ENCODE measurements around the gene ASIC3. TPM values are rescaled to one million over a fixed set of nuclear protein-coding genes. Genes with fewer than 3 reads are reported as not detected.
A peak's percentile ranks its signal among the peaks of the same experiment; 100 is the strongest.

ASIC3 gene
- polyA plus RNA-seq, 2 of the 4 experiments (the other 2 are of a cell fraction) = 4.1 to 9.8 TPM

DNA sequence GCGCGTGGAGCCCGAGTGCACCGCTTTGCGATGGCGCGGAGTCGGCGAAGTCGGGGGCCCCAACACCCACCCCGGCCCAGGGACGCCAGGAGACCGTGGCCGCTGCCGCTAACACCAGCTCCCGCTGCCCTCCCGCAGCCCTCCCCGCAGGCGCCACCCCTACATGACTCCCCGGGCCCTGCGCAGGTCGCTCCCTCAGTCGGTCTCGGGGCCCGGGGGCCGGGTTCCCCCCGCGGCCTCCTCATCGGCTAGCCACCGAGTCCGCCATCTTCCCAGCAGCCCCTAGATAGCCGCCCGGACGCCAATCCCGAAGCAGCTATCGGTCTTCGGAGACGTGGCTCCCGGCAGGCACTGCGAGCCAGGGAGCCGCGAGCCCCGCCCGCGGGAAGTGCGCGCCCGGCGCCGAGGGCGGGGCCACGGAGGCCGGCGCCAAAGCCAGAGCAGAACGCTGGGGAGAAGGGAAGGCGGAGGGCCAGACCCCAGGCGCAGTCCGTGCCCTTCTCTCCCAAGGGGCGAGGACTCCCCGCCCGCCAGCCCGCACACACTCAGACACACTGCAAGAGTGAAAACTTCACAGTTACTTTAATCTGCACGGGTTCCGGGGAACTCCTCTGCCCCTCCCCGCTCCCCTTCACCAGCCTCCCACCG lies 32.3 kb downstream of the ASIC3 start, which contains the start of gene FASTK (continued):
- TF ChIP-seq PHF8 (IDR thresholded peaks at IDR 0.05; ENCODE audit: borderline replicate concordance, low read depth) = peak; percentile 80
- TF ChIP-seq JUN (IDR thresholded peaks at IDR 0.05) = peak; percentile 74 to 91; a peak in 4 of 5 replicates
- peak; percentile 81; the same call in 1 of the 2 replicates for TF ChIP-seq MAZ (IDR thresholded peaks at IDR 0.05; ENCODE audit: borderline replicate concordance, low read depth, low read length)

DNA sequence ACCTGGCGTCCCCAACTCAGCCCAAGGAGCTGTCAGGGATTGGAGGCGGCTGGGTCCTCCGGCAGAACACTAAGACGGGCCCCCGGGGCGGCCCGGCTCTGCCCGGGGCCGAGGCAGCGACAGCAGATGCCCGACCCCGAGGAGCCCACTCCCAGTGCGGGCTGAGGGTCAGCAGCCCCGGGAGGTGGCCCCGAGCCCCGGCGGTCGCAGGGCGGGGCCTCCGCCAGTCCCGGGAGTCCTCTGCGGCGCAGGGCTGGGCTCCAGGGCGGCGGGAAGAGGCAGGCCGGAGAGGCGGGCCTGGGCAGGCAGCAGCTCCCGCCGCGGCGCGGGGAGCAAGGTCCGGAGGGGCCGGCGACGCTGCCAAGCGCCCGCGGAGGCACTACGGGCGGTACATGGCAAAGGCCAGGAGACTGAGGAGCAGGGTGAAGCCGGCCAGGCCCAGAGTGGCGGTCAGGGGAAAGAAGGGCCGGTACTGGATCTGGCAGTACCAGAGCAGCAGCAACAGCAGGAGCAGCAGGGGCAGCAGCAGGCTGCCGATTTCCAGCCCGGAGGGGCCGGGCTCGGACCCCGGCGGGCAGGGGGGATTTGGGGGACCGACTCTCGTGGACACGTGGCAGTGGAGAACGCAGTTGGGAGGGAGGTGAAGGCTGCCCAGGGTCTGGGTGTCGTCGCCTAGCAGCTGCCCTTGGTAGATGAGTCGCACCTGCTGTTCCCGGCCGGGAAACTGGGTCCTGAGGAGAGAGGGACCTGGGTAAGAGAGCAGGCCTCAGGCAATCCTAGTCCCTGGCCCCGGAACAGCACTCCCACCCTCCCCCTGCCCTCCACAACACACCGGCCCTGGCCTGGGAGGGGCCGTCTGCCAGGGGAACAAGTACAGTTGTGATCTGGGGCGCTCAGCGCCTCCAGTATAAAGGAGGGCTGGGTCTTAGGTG lies 33.1 kb downstream of the ASIC3 start:
- peak in 1 of 2 experiments; percentile 46 for DNase-seq (ENCODE audit: low read depth in 1 of 2, low spot score in 1 of 2)
- CTCF ChIA-PET = interaction anchor here (1.1 to 27.1 kb wide), 4 partner anchors 13 to 46 kb away, joined by 3 to 412 read pairs (median 14); no protein-coding TSS in a partner anchor
- no peak for FAIRE-seq

GRCh38 chr7:151082141-151083070 lies 34.1 kb downstream of the ASIC3 start:
- ChIA-PET CTCF (interaction anchor here (0.8 to 27.1 kb wide), 4 partner anchors 14 to 42 kb away, joined by 3 to 412 read pairs (median 12); no protein-coding TSS in a partner anchor), POLR2A (interaction anchor here (0.9 kb wide), 1 partner anchor 20 kb away, joined by 4 read pairs; no protein-coding TSS in a partner anchor)
- H3K9me3 ChIP-seq = no peaks in the 10 kb centered on the region
- peaks cover 47% of the 10 kb centered on the region for H3K4me1 ChIP-seq
- 67% methylated on average over 29 of the region's 42 CpGs for WGBS (ENCODE audit: missing lambda C conversion rate)
- H3K4me2 ChIP-seq = peak overlapping the region; percentile 95
- ATAC-seq = no peak
- peak overlapping the region; percentile 93 for H3K4me3 ChIP-seq
- TF ChIP-seq NR3C1 (IDR thresholded peaks at IDR 0.05) = no peak
- no peak for TF ChIP-seq NFE2L2 (conservative IDR thresholded peaks at IDR 0.05; ENCODE audit: low read length)
- no peak for TF ChIP-seq ZC3H11A (IDR thresholded peaks at IDR 0.05)
- TF ChIP-seq FOSB (CRISPR knock-in tag; IDR thresholded peaks at IDR 0.05) = no peak
- TF ChIP-seq HDAC2 (IDR thresholded peaks at IDR 0.05) = no peak
- TF ChIP-seq TFCP2L1 (CRISPR knock-in tag; IDR thresholded peaks at IDR 0.05) = no peak
- no peak for TF ChIP-seq FOSL2 (IDR thresholded peaks at IDR 0.05)
- no peak for TF ChIP-seq FOSL2 (CRISPR knock-in tag; IDR thresholded peaks at IDR 0.05)
- no peak for TF ChIP-seq SMC3 (IDR thresholded peaks at IDR 0.05)
- TF ChIP-seq MYC (IDR thresholded peaks at IDR 0.05; ENCODE audit: borderline replicate concordance, low read length) = no peak
- no peak for TF ChIP-seq ZSCAN20 (CRISPR knock-in tag; IDR thresholded peaks at IDR 0.05)
- no peak for TF ChIP-seq RNF2 (IDR thresholded peaks at IDR 0.05; ENCODE audit: borderline replicate concordance, low read depth)
- no peak for TF ChIP-seq HOXB13 (CRISPR knock-in tag; IDR thresholded peaks at IDR 0.05; ENCODE audit: low read depth)
- TF ChIP-seq PHF8 (IDR thresholded peaks at IDR 0.05; ENCODE audit: borderline replicate concordance, low read depth) = no peak
- TF ChIP-seq, protein P1, sequence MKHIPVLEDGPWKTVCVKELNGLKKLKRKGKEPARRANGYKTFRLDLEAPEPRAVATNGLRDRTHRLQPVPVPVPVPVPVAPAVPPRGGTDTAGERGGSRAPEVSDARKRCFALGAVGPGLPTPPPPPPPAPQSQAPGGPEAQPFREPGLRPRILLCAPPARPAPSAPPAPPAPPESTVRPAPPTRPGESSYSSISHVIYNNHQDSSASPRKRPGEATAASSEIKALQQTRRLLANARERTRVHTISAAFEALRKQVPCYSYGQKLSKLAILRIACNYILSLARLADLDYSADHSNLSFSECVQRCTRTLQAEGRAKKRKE (CRISPR knock-in tag; IDR thresholded peaks at IDR 0.05; ENCODE audit: low read depth) = no peak
- TF ChIP-seq, protein P2, sequence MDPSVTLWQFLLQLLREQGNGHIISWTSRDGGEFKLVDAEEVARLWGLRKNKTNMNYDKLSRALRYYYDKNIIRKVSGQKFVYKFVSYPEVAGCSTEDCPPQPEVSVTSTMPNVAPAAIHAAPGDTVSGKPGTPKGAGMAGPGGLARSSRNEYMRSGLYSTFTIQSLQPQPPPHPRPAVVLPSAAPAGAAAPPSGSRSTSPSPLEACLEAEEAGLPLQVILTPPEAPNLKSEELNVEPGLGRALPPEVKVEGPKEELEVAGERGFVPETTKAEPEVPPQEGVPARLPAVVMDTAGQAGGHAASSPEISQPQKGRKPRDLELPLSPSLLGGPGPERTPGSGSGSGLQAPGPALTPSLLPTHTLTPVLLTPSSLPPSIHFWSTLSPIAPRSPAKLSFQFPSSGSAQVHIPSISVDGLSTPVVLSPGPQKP (IDR thresholded peaks at IDR 0.05; ENCODE audit: low read depth, low read length) = no peak
- FAIRE-seq = no peak
- DNase-seq (ENCODE audit: low read depth in 1 of 2, low spot score in 1 of 2) = no peak
- peak overlapping the region; percentile 98 for H3K27ac ChIP-seq

More for the DNA sequence above, 33.1 kb downstream of the ASIC3 start:
- Histone ChIP-seq H3K4me2 (peak overlapping the region; percentile 95), H3K4me3 (peak overlapping the region; percentile 93), H3K9me3 (no peaks in the 10 kb centered on the region), H3K27ac (peak overlapping the region; percentile 98), H3K4me1 (peaks cover 53% of the 10 kb centered on the region)
- peak; percentile 7 to 13; a peak in 5 of 6 replicates for ATAC-seq
- peak; percentile 93 for TF ChIP-seq RNF2 (IDR thresholded peaks at IDR 0.05; ENCODE audit: borderline replicate concordance, low read depth)
- TF ChIP-seq POLR2A (IDR thresholded peaks at IDR 0.05; ENCODE audit: low read length) = no peak
- TF ChIP-seq, protein P3, sequence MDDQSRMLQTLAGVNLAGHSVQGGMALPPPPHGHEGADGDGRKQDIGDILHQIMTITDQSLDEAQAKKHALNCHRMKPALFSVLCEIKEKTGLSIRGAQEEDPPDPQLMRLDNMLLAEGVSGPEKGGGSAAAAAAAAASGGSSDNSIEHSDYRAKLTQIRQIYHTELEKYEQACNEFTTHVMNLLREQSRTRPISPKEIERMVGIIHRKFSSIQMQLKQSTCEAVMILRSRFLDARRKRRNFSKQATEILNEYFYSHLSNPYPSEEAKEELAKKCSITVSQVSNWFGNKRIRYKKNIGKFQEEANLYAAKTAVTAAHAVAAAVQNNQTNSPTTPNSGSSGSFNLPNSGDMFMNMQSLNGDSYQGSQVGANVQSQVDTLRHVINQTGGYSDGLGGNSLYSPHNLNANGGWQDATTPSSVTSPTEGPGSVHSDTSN (IDR thresholded peaks at IDR 0.05) = 0 out of 2 replicates have a peak, but pooled peaks have one; percentile 1
- WGBS (ENCODE audit: missing lambda C conversion rate) = 19% methylated on average over 22 of the region's 64 CpGs
- POLR2A ChIA-PET = interaction anchor here (0.6 to 1.4 kb wide), 7 partner anchors 14 to 42 kb away, joined by 3 to 14 read pairs (median 4); partner anchors contain the start of gene CDK5

Data from A549 (cell line).